ENCODE data around the gene CHID1.

The CHID1 gene

GRCh38 chr11:910589-911030 lies at the start of gene CHID1:
CHID1 (minus strand) TSS chr11:910810; CDS start chr11:904816, 5,994 bp downstream.
- no peaks in the 10 kb centered on the region for H3K27me3 ChIP-seq (ENCODE audit: low read depth)
- peaks cover 10% of the 10 kb centered on the region; the same call in 1 of the 2 replicates for H3K36me3 ChIP-seq (replicated peaks)
- DNase-seq (ENCODE audit: low spot score in 2 of 2) = peak; percentile 81 to 92
- H3K9me3 ChIP-seq = no peaks in the 10 kb centered on the region
- peak within 1 kb of the TSS; percentile 84 for H3K4me3 ChIP-seq
- in situ Hi-C loops (cut with MboI; ENCODE audit: low sequenced_read_pairs) = no loop called here
- peaks cover 8% of the 10 kb centered on the region for H3K4me1 ChIP-seq

GRCh38 chr11:959608-960007 lies 49.0 kb upstream of the CHID1 start:
- H3K4me3 ChIP-seq = no peak overlapping the region
- H3K36me3 ChIP-seq (replicated peaks) = peaks cover 49% of the 10 kb centered on the region
- H3K27me3 ChIP-seq (ENCODE audit: low read depth) = no peaks in the 10 kb centered on the region
- in situ Hi-C loops (cut with MboI; ENCODE audit: low sequenced_read_pairs) = no loop called here
- no peaks in the 10 kb centered on the region for H3K9me3 ChIP-seq
- DNase-seq (ENCODE audit: low spot score in 2 of 2) = no peak
- H3K4me1 ChIP-seq = 0 out of 2 replicates have a peak, but pooled peaks cover 3% of the 10 kb centered on the region

- in situ Hi-C loops (cut with MboI; ENCODE audit: low sequenced_read_pairs) = no loop called here
- Histone ChIP-seq H3K4me1 (0 out of 2 replicates have a peak, but pooled peaks cover 3% of the 10 kb centered on the region), H3K27me3 (ENCODE audit: low read depth) (no peaks in the 10 kb centered on the region), H3K9me3 (no peaks in the 10 kb centered on the region), H3K4me3 (no peak overlapping the region), H3K36me3 (replicated peaks) (peaks cover 47% of the 10 kb centered on the region)
- DNase-seq (ENCODE audit: low spot score in 2 of 2) = no peak
Observed at GRCh38 chr11:959027-959426, 48.4 kb upstream of the CHID1 start.

GRCh38 chr11:958101-958500 lies 47.5 kb upstream of the CHID1 start:
- Histone ChIP-seq H3K27me3 (ENCODE audit: low read depth) (no peaks in the 10 kb centered on the region), H3K9me3 (no peaks in the 10 kb centered on the region), H3K36me3 (replicated peaks) (peaks cover 38% of the 10 kb centered on the region), H3K4me1 (0 out of 2 replicates have a peak, but pooled peaks cover 3% of the 10 kb centered on the region), H3K4me3 (no peak overlapping the region)
- DNase-seq (ENCODE audit: low spot score in 2 of 2) = no peak
- in situ Hi-C loops (cut with MboI; ENCODE audit: low sequenced_read_pairs) = no loop called here

GRCh38 chr11:957212-957920 lies 46.8 kb upstream of the CHID1 start:
- Histone ChIP-seq H3K4me3 (no peak overlapping the region), H3K9me3 (no peaks in the 10 kb centered on the region), H3K36me3 (replicated peaks) (peaks cover 33% of the 10 kb centered on the region), H3K4me1 (0 out of 2 replicates have a peak, but pooled peaks cover 3% of the 10 kb centered on the region), H3K27me3 (ENCODE audit: low read depth) (no peaks in the 10 kb centered on the region)
- no peak for DNase-seq (ENCODE audit: low spot score in 2 of 2)
- in situ Hi-C loops (cut with MboI; ENCODE audit: low sequenced_read_pairs) = no loop called here

- Histone ChIP-seq H3K27me3 (ENCODE audit: low read depth) (no peaks in the 10 kb centered on the region), H3K4me1 (0 out of 2 replicates have a peak, but pooled peaks cover 6% of the 10 kb centered on the region), H3K9me3 (no peaks in the 10 kb centered on the region), H3K36me3 (replicated peaks) (peaks cover 26% of the 10 kb centered on the region), H3K4me3 (no peak overlapping the region)
- in situ Hi-C loops (cut with MboI; ENCODE audit: low sequenced_read_pairs) = no loop called here
- DNase-seq (ENCODE audit: low spot score in 2 of 2) = no peak
Observed at GRCh38 chr11:955154-956063, 44.8 kb upstream of the CHID1 start.

GRCh38 chr11:954392-955153 lies 44.0 kb upstream of the CHID1 start:
- in situ Hi-C loops (cut with MboI; ENCODE audit: low sequenced_read_pairs) = no loop called here
- H3K9me3 ChIP-seq = 0 out of 2 replicates have a peak, but pooled peaks cover 3% of the 10 kb centered on the region
- no peaks in the 10 kb centered on the region for H3K27me3 ChIP-seq (ENCODE audit: low read depth)
- H3K36me3 ChIP-seq (replicated peaks) = peaks cover 22% of the 10 kb centered on the region
- 0 out of 2 replicates have a peak, but pooled peaks cover 6% of the 10 kb centered on the region for H3K4me1 ChIP-seq
- no peak overlapping the region for H3K4me3 ChIP-seq
- no peak for DNase-seq (ENCODE audit: low spot score in 2 of 2)

- in situ Hi-C loops (cut with MboI; ENCODE audit: low sequenced_read_pairs) = no loop called here
- H3K36me3 ChIP-seq (replicated peaks) = peaks cover 20% of the 10 kb centered on the region
- H3K4me1 ChIP-seq = 0 out of 2 replicates have a peak, but pooled peaks cover 6% of the 10 kb centered on the region
- DNase-seq (ENCODE audit: low spot score in 2 of 2) = no peak
- H3K9me3 ChIP-seq = peaks cover 8% of the 10 kb centered on the region
- no peak overlapping the region for H3K4me3 ChIP-seq
- H3K27me3 ChIP-seq (ENCODE audit: low read depth) = no peaks in the 10 kb centered on the region
Observed at GRCh38 chr11:953512-953911, 42.9 kb upstream of the CHID1 start.

GRCh38 chr11:952406-953385 lies 42.1 kb upstream of the CHID1 start:
- DNase-seq (ENCODE audit: low spot score in 2 of 2) = no peak
- peaks cover 23% of the 10 kb centered on the region for H3K36me3 ChIP-seq (replicated peaks)
- H3K27me3 ChIP-seq (ENCODE audit: low read depth) = no peaks in the 10 kb centered on the region
- peaks cover 12% of the 10 kb centered on the region for H3K9me3 ChIP-seq
- H3K4me3 ChIP-seq = no peak overlapping the region
- in situ Hi-C loops (cut with MboI; ENCODE audit: low sequenced_read_pairs) = no loop called here
- 0 out of 2 replicates have a peak, but pooled peaks cover 6% of the 10 kb centered on the region for H3K4me1 ChIP-seq

- in situ Hi-C loops (cut with MboI; ENCODE audit: low sequenced_read_pairs) = no loop called here
- Histone ChIP-seq H3K4me3 (no peak overlapping the region), H3K36me3 (replicated peaks) (peaks cover 11% of the 10 kb centered on the region), H3K9me3 (peaks cover 12% of the 10 kb centered on the region), H3K27me3 (ENCODE audit: low read depth) (no peaks in the 10 kb centered on the region), H3K4me1 (0 out of 2 replicates have a peak, but pooled peaks cover 6% of the 10 kb centered on the region)
- DNase-seq (ENCODE audit: low spot score in 2 of 2) = no peak
Observed at GRCh38 chr11:951507-951906, 40.9 kb upstream of the CHID1 start.

- in situ Hi-C loops (cut with MboI; ENCODE audit: low sequenced_read_pairs) = no loop called here
Observed at GRCh38 chr11:947744-948143, 37.1 kb upstream of the CHID1 start.

GRCh38 chr11:945986-946385 lies 35.4 kb upstream of the CHID1 start:
- Histone ChIP-seq H3K4me1 (peaks cover 37% of the 10 kb centered on the region), H3K9me3 (peaks cover 12% of the 10 kb centered on the region), H3K36me3 (replicated peaks) (peaks cover 23% of the 10 kb centered on the region), H3K27me3 (ENCODE audit: low read depth) (no peaks in the 10 kb centered on the region), H3K4me3 (no peak overlapping the region)
- peak; percentile 46 to 61 for DNase-seq (ENCODE audit: low spot score in 2 of 2)
- in situ Hi-C loops (cut with MboI; ENCODE audit: low sequenced_read_pairs) = no loop called here

More at GRCh38 chr11:947744-948143, 37.1 kb upstream of the CHID1 start:
- DNase-seq (ENCODE audit: low spot score in 2 of 2) = no peak
- Histone ChIP-seq H3K4me3 (no peak overlapping the region), H3K27me3 (ENCODE audit: low read depth) (no peaks in the 10 kb centered on the region), H3K36me3 (replicated peaks) (peaks cover 23% of the 10 kb centered on the region), H3K4me1 (peaks cover 28% of the 10 kb centered on the region), H3K9me3 (peaks cover 12% of the 10 kb centered on the region)

Data from HAP-1 (cell line).